NCI-H510A (cell line): ENCODE measurements around the gene DDI2.
"Not testable (repeated sequence)": the region's sequence is repeated elsewhere in the genome, so short reads cannot be mapped to it uniquely, and the experiment has no call there.

Source experiments
- DNase-seq: peaks from one replicate; lab custom pipeline; 2025; lab: John Stamatoyannopoulos, UW

Gene DDI2

GRCh38 chr1:15678578-15678977 is 61.3 kb downstream of the DDI2 start:
- DNase-seq = no peak

- DNase-seq = no peak
Observed at GRCh38 chr1:15680131-15680530, 62.9 kb downstream of the DDI2 start.

DNA sequence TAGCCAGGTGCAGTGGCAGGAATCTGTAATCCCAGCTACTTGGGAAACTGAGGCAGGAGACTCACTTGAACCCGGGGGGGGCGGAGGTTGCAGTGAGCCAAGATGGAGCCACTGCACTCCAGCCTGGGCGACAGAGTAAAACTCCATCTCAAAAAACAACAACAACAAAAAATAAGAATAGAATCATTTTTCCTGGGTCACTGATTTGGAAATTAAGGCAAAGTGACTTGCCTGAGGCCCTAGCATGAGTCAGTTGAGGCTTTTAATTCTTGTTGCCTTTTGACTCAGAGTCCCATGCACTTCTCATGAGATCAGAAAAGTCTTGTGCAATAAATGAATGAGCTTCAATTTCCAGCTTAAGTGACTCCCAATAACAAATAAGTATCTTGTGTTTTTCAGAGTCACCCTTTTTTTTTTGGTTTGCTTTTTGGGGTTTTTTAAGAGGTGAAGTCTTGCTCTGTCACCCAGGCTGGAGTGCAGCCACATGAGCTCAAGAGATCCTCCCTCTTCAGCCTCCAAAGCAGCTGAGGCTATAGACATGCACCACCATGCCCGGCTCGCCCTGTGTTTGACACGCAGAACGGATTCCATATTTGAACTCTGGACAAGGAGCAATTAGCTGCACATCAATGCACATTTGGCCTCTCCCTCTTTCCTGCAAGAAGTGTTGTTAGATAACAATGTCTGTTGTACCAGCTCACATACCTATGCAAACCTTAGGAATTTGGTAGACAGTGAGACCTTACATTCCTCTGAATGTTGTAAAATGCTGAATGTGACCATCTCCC is 63.5 kb downstream of the DDI2 start:
- no peak for DNase-seq

DNA sequence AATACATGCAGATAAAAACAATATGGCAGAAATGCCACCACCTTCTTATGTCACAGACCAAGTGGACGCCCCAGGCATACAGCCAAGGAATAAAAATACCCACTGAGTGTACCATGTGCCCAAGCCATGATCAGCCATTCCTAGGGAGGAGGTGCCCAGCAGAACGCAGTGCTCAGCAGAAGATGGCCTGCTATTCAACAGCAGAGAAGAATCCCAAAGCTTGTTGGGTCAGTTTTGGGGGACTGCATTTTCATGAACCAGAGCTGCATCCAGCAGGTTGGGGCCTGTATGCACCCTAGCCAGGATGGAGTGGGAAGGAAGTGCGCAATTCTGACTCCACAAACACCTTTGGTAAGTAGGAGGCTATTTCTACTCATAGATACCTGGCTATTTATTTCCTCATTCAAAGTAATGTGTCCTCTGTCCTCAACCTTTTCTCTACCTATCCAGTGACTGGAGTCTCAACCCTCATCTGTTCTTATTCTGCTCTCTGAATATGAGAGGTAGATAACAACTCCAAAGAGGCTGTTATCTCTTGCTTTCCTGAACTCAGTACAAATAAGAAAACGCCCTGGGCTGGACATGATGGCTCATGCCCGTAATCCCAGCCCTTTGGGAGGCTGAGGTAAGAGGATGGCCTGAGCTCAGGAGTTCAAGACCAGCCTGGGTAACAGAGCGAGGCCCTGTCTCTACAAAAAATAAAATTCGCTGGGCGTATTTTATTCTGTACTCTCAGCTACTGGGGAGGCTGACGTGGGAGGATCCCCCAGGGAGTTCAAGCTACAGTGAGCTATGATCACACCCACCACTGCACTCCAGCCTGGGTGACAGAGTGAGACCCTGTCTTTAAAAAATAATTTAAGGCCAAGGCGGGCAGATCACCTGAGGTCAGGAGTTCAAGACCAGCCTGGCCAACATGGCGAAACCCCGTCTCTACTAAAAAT is 64.4 kb downstream of the DDI2 start:
- DNase-seq = no peak

GRCh38 chr1:15682936-15683341 is 65.7 kb downstream of the DDI2 start:
- no peak for DNase-seq

- no peak for DNase-seq
Observed at GRCh38 chr1:15683345-15684039, 66.2 kb downstream of the DDI2 start.

DNA sequence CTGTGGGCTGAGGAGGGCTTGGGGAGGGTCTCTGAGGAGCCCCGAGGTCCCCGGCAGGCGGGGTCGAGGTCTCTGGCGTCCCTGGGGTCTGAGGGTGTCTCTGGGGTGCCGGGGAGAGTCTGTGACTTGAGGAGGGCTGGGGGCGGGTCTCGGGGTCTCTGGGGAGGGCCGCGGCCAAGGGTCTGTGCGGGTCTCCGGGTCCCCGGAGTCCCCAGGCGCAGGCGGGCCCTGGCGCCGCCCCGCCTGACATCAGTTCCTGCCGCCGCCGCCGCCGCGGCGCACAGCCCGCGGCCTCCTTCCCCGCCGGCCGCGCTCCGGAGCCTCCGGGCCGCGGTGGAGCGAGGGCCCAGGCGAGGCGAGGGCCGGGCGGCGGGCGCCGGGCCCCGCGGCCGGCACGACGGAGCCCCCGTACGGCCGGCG is 66.8 kb downstream of the DDI2 start, which contains the start of gene PLEKHM2:
Gene PLEKHM2 (plus strand): TSS at position 279 of the 420 bp plus-strand sequence. CDS start 239 bp downstream, outside the sequence.
- peak; percentile 30 for DNase-seq

DNA sequence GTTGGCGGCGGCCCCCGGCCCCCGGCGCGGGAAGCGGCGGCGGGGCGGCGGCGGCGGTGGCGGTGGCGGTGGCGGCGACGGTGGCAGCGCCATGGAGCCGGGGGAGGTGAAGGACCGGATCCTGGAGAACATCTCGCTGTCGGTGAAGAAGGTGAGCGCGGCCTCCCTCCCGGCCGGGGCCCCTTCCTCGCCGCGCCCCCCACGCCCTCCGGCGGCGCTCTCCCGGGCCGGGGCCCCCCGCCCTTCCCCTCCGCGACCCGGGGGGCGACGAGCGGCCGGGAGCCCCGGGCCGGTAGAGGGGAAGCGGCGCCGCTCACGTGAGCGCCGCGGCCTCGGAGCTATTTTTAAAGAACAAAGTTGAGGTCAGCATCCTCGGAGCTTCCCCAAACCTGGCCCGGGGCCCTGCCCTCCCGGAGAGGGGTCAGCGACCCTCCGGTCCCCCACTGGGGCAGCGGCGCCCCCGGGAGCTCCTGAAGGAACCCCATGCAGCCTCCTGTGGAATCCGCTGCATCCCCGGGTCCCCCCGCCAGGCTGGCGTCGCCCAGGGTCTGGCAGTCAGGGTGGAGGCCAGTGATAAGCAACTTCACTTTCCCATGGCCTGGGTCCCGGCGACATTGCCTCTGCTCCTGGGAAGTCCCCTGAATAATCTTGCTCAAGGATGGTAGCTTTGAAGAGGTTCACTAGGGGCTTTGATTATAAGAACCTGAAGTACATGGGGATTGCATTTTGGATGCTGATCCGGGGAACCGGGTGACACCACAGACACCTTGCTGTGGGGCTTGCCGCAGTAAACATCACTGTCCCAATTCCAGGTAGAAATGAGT is 67.4 kb downstream of the DDI2 start:
- no peak for DNase-seq

DNA sequence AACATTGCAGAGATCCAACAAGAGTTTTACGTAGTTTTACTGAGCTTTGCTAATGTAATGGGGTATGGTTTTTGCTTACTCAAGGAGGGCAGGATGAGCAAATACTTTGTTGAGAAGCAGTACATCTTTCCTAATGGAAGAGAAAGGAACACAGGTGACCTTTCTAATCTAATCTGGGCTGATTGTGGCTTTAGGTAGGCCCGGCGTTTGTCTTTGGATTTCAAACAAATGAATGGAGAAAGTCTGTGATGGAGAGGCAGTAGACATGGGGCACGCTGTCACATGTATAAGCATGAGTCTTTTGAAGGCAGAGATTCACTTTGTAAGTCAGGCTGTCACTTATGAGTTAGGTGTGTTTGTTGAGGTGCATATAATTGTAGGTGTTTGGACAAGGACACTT is 68.6 kb downstream of the DDI2 start:
- DNase-seq = no peak

DNA sequence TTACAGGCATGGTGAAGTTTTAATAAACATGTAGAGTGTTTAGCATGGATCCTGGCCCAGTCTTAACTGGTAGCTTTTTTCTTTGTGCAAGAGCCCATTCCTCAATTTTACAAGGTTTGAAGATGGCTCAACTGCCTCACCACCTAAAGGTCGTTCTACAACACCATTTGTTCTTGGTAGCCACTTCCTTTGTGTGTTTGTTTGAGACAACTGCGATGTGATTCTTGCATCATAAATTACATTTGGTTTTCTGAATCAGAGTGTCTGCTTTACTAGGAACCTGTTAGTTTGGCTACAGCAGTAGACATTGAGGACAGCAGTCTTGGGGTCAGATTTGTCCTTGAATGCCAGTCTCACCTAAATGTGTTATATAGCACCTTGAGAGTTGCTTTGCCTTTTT is 70.2 kb downstream of the DDI2 start:
- no peak for DNase-seq

DNA sequence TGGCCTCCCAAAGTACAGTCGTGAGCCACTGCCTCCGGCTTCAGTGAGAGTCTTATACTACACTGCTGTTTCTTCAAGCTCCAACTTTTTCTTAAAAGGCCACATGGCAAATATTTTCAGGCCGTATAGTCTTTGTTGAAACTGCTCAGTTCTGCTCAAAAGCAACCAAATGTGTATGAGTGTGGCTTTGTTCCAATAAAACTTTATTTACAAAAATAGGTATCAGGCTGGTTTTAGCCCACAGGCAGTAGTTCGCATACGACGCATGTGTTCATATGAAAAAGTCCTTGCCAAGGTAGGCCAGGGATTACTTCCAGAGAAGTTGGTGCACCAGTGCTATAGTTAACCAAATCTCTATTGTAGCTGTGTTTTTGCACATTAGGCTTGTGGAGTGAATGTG is 73.1 kb downstream of the DDI2 start:
- DNase-seq = no peak

GRCh38 chr1:15691434-15692032 is 74.3 kb downstream of the DDI2 start:
- DNase-seq = no peak

DNA sequence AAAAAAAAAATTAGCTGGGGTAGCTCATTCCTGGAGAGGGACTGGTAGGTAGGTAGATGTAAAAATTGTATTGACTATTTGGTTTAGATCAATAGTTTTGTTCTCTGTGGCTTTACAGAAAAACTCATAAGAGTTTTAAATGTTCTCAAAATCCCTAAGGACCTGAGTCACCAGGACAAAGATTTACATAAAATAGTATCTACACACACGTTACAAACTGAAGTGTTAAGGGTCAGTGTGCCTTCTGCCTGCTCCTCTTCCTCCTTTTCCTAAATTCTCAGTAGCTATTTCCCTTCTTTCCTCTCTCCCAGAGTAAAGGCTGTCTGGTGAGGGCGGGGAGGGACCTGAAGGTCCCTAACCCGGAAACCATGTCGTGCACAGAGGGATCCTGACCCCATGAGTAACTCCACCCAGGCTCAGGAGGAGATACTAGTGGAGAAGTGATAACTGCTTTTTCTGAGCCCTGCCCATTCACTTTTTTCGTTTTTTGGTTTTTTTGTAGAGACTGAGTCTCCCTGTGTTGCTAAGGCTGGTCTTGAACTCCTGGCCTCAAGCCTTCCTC is 74.9 kb downstream of the DDI2 start:
- DNase-seq = no peak

DNA sequence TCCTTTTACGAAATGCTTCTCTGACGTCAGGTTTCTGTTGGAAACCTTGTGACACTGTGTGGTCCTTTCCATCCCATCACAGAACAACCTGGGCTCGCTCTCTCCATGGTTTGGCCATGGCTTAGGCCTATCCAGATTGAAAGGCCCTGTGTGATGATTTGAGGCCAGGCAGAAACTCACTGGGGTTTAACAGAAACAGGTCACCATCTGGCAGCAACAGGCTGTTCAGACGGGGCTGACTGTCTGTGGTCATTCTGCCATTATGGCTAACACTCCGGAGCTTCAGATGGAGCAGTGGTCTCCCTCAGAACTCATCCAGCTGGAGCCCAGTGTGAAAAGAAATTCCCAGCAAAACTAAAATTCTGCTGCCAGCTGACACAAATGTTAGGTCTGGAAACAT is 76.1 kb downstream of the DDI2 start:
- no peak for DNase-seq

GRCh38 chr1:15696956-15697521 is 79.8 kb downstream of the DDI2 start:
- no peak for DNase-seq

GRCh38 chr1:15698201-15698600 is 80.9 kb downstream of the DDI2 start:
- no peak for DNase-seq

DNA sequence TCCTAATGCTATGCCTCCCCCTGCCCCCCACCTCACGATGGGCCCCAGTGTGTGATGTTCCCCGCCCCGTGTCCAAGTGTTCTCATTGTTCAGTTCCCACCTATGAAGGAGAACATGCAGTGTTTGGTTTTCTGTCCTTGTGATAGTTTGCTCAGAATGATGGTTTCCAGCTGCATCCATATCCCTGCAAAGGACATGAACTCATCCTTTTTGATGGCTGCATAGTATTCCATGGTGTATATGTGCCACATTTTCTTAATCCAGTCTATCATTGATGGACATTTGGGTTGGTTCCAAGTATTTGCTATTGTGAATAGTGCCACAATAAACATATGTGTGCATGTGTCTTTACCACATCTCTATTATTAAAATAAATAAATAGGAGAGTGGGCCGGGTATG is 82.1 kb downstream of the DDI2 start:
- DNase-seq = not testable (repeated sequence)

DNA sequence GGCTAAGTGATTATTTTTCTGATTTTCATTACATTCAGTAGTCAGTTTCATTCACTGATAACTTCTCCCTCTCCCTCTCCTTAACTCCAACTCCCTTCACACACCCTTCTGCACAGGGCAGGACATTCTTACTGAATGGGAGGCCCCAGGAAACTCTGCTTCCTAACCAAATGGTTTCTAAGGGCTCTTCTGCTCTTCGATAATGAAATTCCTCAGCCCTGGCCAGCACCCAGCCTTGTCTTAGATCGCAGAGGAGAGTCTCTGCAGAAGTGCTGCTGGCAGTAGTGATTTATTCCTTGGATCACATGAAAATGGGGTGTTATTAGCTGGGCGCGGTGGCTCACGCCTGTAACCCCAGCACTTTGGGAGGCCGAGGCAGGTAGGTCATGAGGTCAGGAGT is 83.2 kb downstream of the DDI2 start:
- no peak for DNase-seq

DNA sequence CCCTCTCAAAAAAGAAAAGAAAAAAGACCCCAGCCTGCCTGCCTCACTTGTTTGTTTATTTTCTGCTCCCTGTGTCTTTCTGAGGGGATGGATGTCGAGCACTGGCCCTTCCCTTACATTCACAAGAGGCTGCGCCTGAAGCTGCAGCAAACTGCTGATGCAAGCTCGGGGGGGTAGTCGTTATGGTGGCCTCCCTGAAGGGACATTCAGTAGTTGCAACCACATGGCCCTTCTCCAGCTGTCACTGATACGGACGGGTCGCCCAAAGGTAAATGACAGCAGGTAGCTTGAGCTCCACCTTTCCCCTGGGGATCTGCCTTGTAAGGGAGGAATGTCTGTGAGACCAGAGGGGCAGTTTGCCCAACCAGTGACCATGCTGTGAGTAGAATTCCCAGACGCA is 84.5 kb downstream of the DDI2 start:
- DNase-seq = no peak
